Middle frontal gyrus (tissue), 1 donor: ENCODE data around the gene TLE4.
"Not testable (repeated sequence)": the region's sequence is repeated elsewhere in the genome, so short reads cannot be mapped to it uniquely, and the experiment has no call there.

Source experiments
- DNase-seq: peaks from one replicate; pipeline ENCODE4 v3.0.0-alpha.2; 2015; ENCODE audit warnings: low spot score; ENCODE audit errors: extremely low spot score

The TLE4 gene

GRCh38 chr9:79603222-79603920, 31.6 kb downstream of the TLE4 start:
- no peak for DNase-seq

DNA sequence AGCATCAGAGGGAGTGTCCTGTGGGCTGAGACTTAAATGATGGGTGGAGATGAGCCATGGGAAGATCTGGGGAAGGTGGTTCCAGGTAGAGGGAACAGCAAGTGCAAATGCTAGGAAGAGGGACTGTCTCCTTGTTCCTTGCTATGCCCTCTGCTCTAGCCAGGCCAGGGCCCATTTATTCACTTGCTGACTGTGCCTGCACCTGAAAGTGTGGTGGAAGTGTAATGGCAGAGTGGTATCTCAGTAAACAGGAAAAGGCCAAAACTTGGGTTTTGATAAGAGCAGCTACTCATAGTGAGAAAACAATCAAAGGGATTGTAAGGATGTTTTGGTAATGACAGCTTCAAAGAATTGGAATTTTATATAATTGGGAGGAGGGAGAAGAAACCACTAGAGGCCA, 32.4 kb downstream of the TLE4 start:
- no peak for DNase-seq

GRCh38 chr9:79604921-79605562, 33.3 kb downstream of the TLE4 start:
- no peak for DNase-seq

- not testable (repeated sequence) for DNase-seq
Measured at GRCh38 chr9:79606529-79606928, 34.8 kb downstream of the TLE4 start.

- no peak for DNase-seq
Measured at GRCh38 chr9:79609468-79610018, 37.8 kb downstream of the TLE4 start.

GRCh38 chr9:79610019-79610631, 38.4 kb downstream of the TLE4 start:
- no peak for DNase-seq

DNA sequence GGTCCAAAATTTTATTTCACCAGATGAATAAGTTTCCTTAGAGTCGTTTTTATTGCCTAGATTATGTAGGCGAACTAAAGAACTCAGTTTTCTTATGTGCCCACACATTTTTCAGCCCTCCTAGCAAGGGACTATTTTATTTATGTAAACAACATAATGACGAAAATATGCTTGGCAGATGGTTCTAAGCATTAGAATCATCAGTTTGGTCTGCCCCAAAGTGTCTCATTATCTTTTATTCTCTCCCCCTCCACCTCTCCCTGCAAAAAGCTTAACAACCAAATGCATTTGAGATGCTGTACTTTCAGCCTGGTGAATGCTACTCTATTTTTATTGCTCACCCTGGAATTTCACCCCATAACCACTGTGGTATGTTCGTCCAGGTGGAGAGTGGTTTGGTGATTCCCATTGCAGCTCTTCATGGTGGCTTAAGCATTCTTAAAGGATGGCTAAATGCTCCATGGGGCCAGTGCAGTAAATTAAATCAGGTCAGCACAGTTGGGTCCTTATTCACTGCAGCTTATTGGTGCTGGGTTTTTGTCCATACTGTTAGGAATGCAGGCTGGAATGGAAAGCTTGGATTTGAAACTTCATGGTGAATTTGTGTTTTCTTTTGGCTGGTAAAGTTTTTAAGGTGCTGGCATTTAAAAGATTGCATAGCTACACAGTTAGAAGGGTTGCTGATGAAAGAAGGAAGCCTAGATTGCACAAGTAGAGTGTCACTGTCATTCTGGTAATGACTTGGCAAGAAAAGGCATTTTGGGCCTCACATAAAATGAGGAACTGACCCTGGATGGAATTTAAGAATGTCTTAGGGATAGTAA, 39.2 kb downstream of the TLE4 start:
- no peak for DNase-seq

GRCh38 chr9:79613145-79613544, 41.4 kb downstream of the TLE4 start:
- DNase-seq, result no peak

GRCh38 chr9:79615038-79615437, 43.3 kb downstream of the TLE4 start:
- DNase-seq, result no peak

DNA sequence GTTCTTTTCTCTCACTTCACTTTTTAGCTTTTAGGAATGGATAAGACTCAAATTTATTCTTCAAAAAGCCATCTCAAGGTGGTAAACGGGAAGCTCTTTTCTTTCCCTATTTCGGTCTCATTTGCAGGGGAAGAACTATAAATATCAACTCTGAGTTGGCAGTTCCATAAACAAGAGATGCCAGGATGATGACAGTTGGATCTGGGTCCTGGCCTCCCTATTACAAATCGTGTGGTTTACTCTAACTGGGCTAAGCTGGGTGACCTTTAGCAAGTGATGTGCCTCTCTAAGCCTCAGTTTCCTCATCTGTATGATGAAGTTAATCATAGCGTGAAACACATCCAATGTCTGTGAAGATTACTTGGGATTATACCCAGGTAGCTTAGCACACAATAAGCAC, 44.2 kb downstream of the TLE4 start:
- no peak for DNase-seq

DNA sequence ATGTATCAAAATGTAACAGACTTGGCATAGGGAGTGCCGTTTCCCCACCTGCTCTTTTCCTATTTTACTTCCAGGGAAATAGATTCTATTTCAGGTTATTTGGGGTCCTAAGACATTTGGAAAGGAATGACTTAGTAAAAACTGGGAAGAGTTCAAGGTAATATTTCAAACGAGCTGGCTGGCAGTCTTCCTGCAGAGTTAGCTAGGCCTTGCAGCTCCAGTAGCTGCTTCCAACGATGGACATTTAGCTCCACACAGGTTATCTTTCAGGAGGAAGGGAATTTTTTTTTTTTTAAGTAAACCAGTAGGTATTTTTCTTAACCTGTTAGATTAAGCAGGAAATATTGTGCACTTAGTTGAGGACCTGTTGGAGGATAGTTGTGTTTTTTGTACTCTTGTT, 45.2 kb downstream of the TLE4 start:
- DNase-seq, result no peak

DNA sequence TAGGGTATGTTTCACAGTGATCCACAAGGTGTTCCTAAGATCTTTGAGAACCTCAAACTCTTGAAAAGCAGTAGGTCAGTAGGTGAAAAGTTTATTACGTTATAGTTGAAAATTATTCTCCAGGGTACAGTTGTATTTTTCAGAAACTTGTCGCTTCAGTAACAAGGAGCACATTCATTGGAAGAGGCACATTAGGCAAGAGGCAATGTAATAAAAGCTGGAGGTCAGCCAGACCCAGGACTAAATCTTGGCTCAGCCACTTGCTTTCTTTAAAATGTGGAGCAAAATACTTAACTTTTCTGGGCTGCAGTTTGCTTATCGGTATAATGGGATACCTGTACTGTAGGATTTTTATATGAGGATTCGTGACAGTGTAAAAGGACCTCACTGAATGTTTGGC, 45.6 kb downstream of the TLE4 start:
- no peak for DNase-seq

GRCh38 chr9:79619930-79620329, 48.2 kb downstream of the TLE4 start:
- DNase-seq, result no peak

GRCh38 chr9:79621916-79622575, 50.3 kb downstream of the TLE4 start:
- no peak for DNase-seq

- DNase-seq, result no peak
Measured at GRCh38 chr9:79623799-79624721, 52.3 kb downstream of the TLE4 start.

- no peak for DNase-seq
Measured at GRCh38 chr9:79629721-79630120, 58.0 kb downstream of the TLE4 start.

- DNase-seq, result no peak
Measured at GRCh38 chr9:79630521-79631403, 59.0 kb downstream of the TLE4 start.

DNA sequence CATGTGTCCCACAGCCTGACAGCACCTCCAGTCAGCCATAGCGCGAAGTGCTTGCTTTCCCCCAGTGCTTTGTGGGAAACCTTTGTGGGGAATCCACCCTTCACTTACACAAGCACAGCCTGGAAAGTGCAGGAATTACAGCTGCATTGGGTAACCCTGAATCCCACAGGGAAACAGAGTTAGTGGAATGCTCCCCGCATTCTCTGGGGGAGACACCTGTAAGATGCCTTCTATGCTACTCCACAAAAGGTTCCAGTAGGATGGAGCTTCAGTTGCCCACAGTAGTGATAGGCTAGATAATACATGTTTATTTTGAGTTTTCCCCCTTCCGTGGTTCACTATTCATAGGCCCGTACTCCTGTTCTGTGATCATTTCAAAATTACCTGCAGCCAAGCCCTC, 60.3 kb downstream of the TLE4 start:
- DNase-seq, result no peak

DNA sequence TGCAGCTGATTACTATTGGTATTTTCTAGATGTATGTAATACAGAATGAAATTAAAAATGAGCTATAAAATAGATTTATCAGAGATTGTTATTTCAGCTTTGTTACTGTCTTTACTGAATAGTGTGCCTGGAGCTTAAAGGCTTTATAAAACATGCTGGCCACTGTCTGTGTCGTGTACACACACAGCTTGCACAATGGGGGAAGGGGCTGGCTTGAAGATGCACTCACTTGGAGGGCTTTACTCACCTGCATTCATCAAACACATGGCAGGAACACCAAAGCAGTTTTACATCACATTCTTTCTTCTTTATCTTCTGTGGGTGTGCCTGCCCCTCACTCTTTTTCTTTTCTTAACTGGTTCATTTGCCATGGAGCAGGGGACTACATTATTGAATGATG, 60.9 kb downstream of the TLE4 start:
- no peak for DNase-seq
